ENCODE results near the gene CAMTA1. TPM values are rescaled to one million over a fixed set of nuclear protein-coding genes. Genes with fewer than 3 reads are reported as not detected.

Gene CAMTA1
- polyA plus RNA-seq, 1 experiment = 64.9 TPM

GRCh38 chr1:7515175-7515574 is 729.9 kb downstream of the CAMTA1 start:
- peaks cover 3% of the 10 kb centered on the region for H3K27me3 ChIP-seq (ENCODE audit: control insufficient read depth, insufficient read depth, low read length)
- no peak overlapping the region for H3K4me3 ChIP-seq (ENCODE audit: low read depth, low read length)
- H3K27ac ChIP-seq (ENCODE audit: low read depth, low read length) = no peak overlapping the region
- TF ChIP-seq CTCF (IDR thresholded peaks at IDR 0.05; ENCODE audit: low read depth, low read length) = no peak
- ChIA-PET CTCF (interaction anchor here (1.9 kb wide), 1 partner anchor 13 kb away, joined by 10 read pairs; no protein-coding TSS in a partner anchor), POLR2A (no interaction called here)
- DNase-seq (ENCODE audit: low read depth, low spot score) = no peak
- no peaks in the 10 kb centered on the region for H3K9me3 ChIP-seq (ENCODE audit: control insufficient read depth, insufficient read depth, low read length)

GRCh38 chr1:7515904-7516303 is 730.6 kb downstream of the CAMTA1 start:
- ChIA-PET POLR2A (no interaction called here), CTCF (interaction anchor here (1.9 kb wide), 1 partner anchor 12 kb away, joined by 10 read pairs; no protein-coding TSS in a partner anchor)
- no peak overlapping the region for H3K27ac ChIP-seq (ENCODE audit: low read depth, low read length)
- H3K9me3 ChIP-seq (ENCODE audit: control insufficient read depth, insufficient read depth, low read length) = no peaks in the 10 kb centered on the region
- no peak for DNase-seq (ENCODE audit: low read depth, low spot score)
- TF ChIP-seq CTCF (IDR thresholded peaks at IDR 0.05; ENCODE audit: low read depth, low read length) = no peak
- H3K27me3 ChIP-seq (ENCODE audit: control insufficient read depth, insufficient read depth, low read length) = peaks cover 3% of the 10 kb centered on the region
- H3K4me3 ChIP-seq (ENCODE audit: low read depth, low read length) = no peak overlapping the region

- ChIA-PET CTCF (interaction anchor here (1.9 kb wide), 1 partner anchor 11 kb away, joined by 10 read pairs; no protein-coding TSS in a partner anchor), POLR2A (no interaction called here)
- DNase-seq (ENCODE audit: low read depth, low spot score) = no peak
Observed at GRCh38 chr1:7516341-7516740, 731.1 kb downstream of the CAMTA1 start.

GRCh38 chr1:7516929-7517328 is 731.7 kb downstream of the CAMTA1 start:
- no peak overlapping the region for H3K4me3 ChIP-seq (ENCODE audit: low read depth, low read length)
- no peak overlapping the region for H3K27ac ChIP-seq (ENCODE audit: low read depth, low read length)
- no peak for DNase-seq (ENCODE audit: low read depth, low spot score)
- CTCF ChIA-PET = interaction anchor here (1.9 kb wide), 1 partner anchor 11 kb away, joined by 10 read pairs; no protein-coding TSS in a partner anchor
- peaks cover 3% of the 10 kb centered on the region for H3K27me3 ChIP-seq (ENCODE audit: control insufficient read depth, insufficient read depth, low read length)
- no peaks in the 10 kb centered on the region for H3K9me3 ChIP-seq (ENCODE audit: control insufficient read depth, insufficient read depth, low read length)
- no peak for TF ChIP-seq CTCF (IDR thresholded peaks at IDR 0.05; ENCODE audit: low read depth, low read length)
- POLR2A ChIA-PET = no interaction called here

More at GRCh38 chr1:7516341-7516740, 731.1 kb downstream of the CAMTA1 start:
- TF ChIP-seq CTCF (IDR thresholded peaks at IDR 0.05; ENCODE audit: low read depth, low read length) = peak; percentile 18; the same call in 1 of the 2 replicates
- Histone ChIP-seq H3K4me3 (ENCODE audit: low read depth, low read length) (no peak overlapping the region), H3K27me3 (ENCODE audit: control insufficient read depth, insufficient read depth, low read length) (peaks cover 3% of the 10 kb centered on the region), H3K27ac (ENCODE audit: low read depth, low read length) (no peak overlapping the region), H3K9me3 (ENCODE audit: control insufficient read depth, insufficient read depth, low read length) (no peaks in the 10 kb centered on the region)

GRCh38 chr1:7517611-7518330 is 732.5 kb downstream of the CAMTA1 start:
- ChIA-PET CTCF (no interaction called here), POLR2A (no interaction called here)
- no peak overlapping the region for H3K27ac ChIP-seq (ENCODE audit: low read depth, low read length)
- H3K27me3 ChIP-seq (ENCODE audit: control insufficient read depth, insufficient read depth, low read length) = peaks cover 3% of the 10 kb centered on the region
- DNase-seq (ENCODE audit: low read depth, low spot score) = no peak
- no peak overlapping the region for H3K4me3 ChIP-seq (ENCODE audit: low read depth, low read length)
- H3K9me3 ChIP-seq (ENCODE audit: control insufficient read depth, insufficient read depth, low read length) = no peaks in the 10 kb centered on the region
- TF ChIP-seq CTCF (IDR thresholded peaks at IDR 0.05; ENCODE audit: low read depth, low read length) = no peak
